ENCODE measurements around the gene MMP3.

- no peak for TF ChIP-seq CTCF (IDR thresholded peaks at IDR 0.05)
- no peak for TF ChIP-seq POLR2A (IDR thresholded peaks at IDR 0.05)
- no peak for TF ChIP-seq EP300 (IDR thresholded peaks at IDR 0.05; ENCODE audit: low read depth)
- no peak for TF ChIP-seq POLR2AphosphoS5 (IDR thresholded peaks at IDR 0.05)
Observed at GRCh38 chr11:102891736-102892135, 48.3 kb upstream of the MMP3 start.

All from transverse colon (tissue), 4 donors.